ENCODE results near the gene VSTM2L. TPM values are rescaled to one million over a fixed set of nuclear protein-coding genes. Genes with fewer than 3 reads are reported as not detected.
A peak's percentile ranks its signal among the peaks of the same experiment; 100 is the strongest.

Gene VSTM2L
- total RNA-seq, 4 donors from 2014 or later, result 7.5 to 11.7 (median 10.1) TPM

- WGBS, result 47% methylated on average over 10 of the region's 10 CpGs
- no peak for DNase-seq (ENCODE audit: extremely low spot score)
- Histone ChIP-seq H3K4me3 (no peak overlapping the region), H3K27ac (replicated peaks in 1 of 4) (peak overlapping the region; percentile 8 to 51 (median 22)), H3K9me3 (no peaks in the 10 kb centered on the region), H3K4me1 (peaks cover 16 to 47% (median 44%) of the 10 kb centered on the region in 4 donors), H3K27me3 (peaks cover 0 to 28% (median 1%) of the 10 kb centered on the region in 4 donors), H3K36me3 (no peaks in the 10 kb centered on the region)
- no peak for TF ChIP-seq CTCF (IDR thresholded peaks at IDR 0.05)
- no peak for TF ChIP-seq POLR2A (IDR thresholded peaks at IDR 0.05; ENCODE audit: low read depth)
- intact Hi-C loops (cut with DNase I), result no loop called here
These were observed 4.5 kb upstream of the VSTM2L start for GRCh38 chr20:37898233-37899104.

GRCh38 chr20:37899105-37900045, 3.6 kb upstream of the VSTM2L start:
- H3K27me3 ChIP-seq, result peaks cover 0 to 37% (median 1%) of the 10 kb centered on the region in 4 donors
- no peak overlapping the region for H3K4me3 ChIP-seq
- WGBS, result 73% methylated on average over 7 of the region's 8 CpGs
- no peaks in the 10 kb centered on the region for H3K36me3 ChIP-seq
- H3K4me1 ChIP-seq, result peaks cover 16 to 56% (median 53%) of the 10 kb centered on the region in 4 donors
- H3K9me3 ChIP-seq, result no peaks in the 10 kb centered on the region
- DNase-seq (ENCODE audit: extremely low spot score), result no peak
- no peak overlapping the region for H3K27ac ChIP-seq (replicated peaks in 1 of 4)
- no peak for TF ChIP-seq CTCF (IDR thresholded peaks at IDR 0.05)
- no peak for TF ChIP-seq POLR2A (IDR thresholded peaks at IDR 0.05; ENCODE audit: low read depth)
- TF ChIP-seq POLR2AphosphoS5 (IDR thresholded peaks at IDR 0.05), result no peak
- no peak for TF ChIP-seq EP300 (IDR thresholded peaks at IDR 0.05)
- intact Hi-C loops (cut with DNase I), result loop anchor here (5.0 kb wide), 1 partner anchor 93 kb away; no protein-coding TSS in a partner anchor

GRCh38 chr20:37901240-37901639, 1.7 kb upstream of the VSTM2L start:
- Histone ChIP-seq H3K4me1 (peaks cover 16 to 74% (median 67%) of the 10 kb centered on the region in 4 donors), H3K27ac (replicated peaks in 1 of 4) (no peak overlapping the region), H3K36me3 (no peaks in the 10 kb centered on the region), H3K4me3 (no peak overlapping the region), H3K27me3 (peaks cover 0 to 47% (median 1%) of the 10 kb centered on the region in 4 donors), H3K9me3 (no peaks in the 10 kb centered on the region)
- TF ChIP-seq EP300 (IDR thresholded peaks at IDR 0.05) (no peak), POLR2A (IDR thresholded peaks at IDR 0.05; ENCODE audit: low read depth) (no peak), POLR2AphosphoS5 (IDR thresholded peaks at IDR 0.05) (no peak), CTCF (IDR thresholded peaks at IDR 0.05) (no peak)
- intact Hi-C loops (cut with DNase I), result loop anchor here (5.0 kb wide), 1 partner anchor 91 kb away; no protein-coding TSS in a partner anchor
- WGBS, result 38% methylated on average over 18 of the region's 18 CpGs
- no peak for DNase-seq (ENCODE audit: extremely low spot score)

GRCh38 chr20:37901654-37902503, 1.0 kb upstream of the VSTM2L start:
- peak overlapping the region; percentile 58 to 66 (median 59) for H3K4me3 ChIP-seq
- H3K9me3 ChIP-seq, result no peaks in the 10 kb centered on the region
- peaks cover 0 to 47% (median 1%) of the 10 kb centered on the region in 4 donors for H3K27me3 ChIP-seq
- no peaks in the 10 kb centered on the region for H3K36me3 ChIP-seq
- peaks cover 12 to 76% (median 67%) of the 10 kb centered on the region in 4 donors for H3K4me1 ChIP-seq
- DNase-seq (ENCODE audit: extremely low spot score), result no peak
- TF ChIP-seq CTCF (IDR thresholded peaks at IDR 0.05) (peak; percentile 36 to 53 (median 42)), EP300 (IDR thresholded peaks at IDR 0.05) (no peak)
- WGBS, result 18% methylated on average over 19 of the region's 38 CpGs
- intact Hi-C loops (cut with DNase I), result loop anchor here (5.0 kb wide), 1 partner anchor 90 kb away; no protein-coding TSS in a partner anchor
- H3K27ac ChIP-seq (replicated peaks in 1 of 4), result no peak overlapping the region
